Activated CD4-positive, alpha-beta T cell treated with anti-CD3 and anti-CD28 coated beads, Interleukin-2, Interleukin-6, amounts not matched to agents 100 ng/mL and 50 ng/mL, durations not matched to agents 16 hours and 8 hours (primary cell): ENCODE measurements around the gene PATJ.

Experiments
- DNase-seq: peaks from one replicate; pipeline ENCODE4 v3.0.0-alpha.2; 2020

PATJ gene

GRCh38 chr1:62057230-62057629 lies 314.9 kb downstream of the PATJ start:
- DNase-seq = no peak

- DNase-seq = no peak
Observed at GRCh38 chr1:62057641-62058290, 315.5 kb downstream of the PATJ start.

GRCh38 chr1:62058956-62059355 lies 316.7 kb downstream of the PATJ start:
- no peak for DNase-seq

- no peak for DNase-seq
Observed at GRCh38 chr1:62062087-62062486, 319.8 kb downstream of the PATJ start.

GRCh38 chr1:62064829-62065407 lies 322.6 kb downstream of the PATJ start:
- DNase-seq = no peak

GRCh38 chr1:62066713-62067112 lies 324.4 kb downstream of the PATJ start:
- DNase-seq = no peak

- DNase-seq = no peak
Observed at GRCh38 chr1:62068416-62068843, 326.1 kb downstream of the PATJ start.

GRCh38 chr1:62068978-62069377 lies 326.7 kb downstream of the PATJ start:
- no peak for DNase-seq

GRCh38 chr1:62070384-62071011 lies 328.2 kb downstream of the PATJ start:
- peak; percentile 9 for DNase-seq

- DNase-seq = no peak
Observed at GRCh38 chr1:62071695-62072094, 329.4 kb downstream of the PATJ start.

GRCh38 chr1:62076286-62076685 lies 334.0 kb downstream of the PATJ start:
- no peak for DNase-seq

GRCh38 chr1:62077821-62078220 lies 335.5 kb downstream of the PATJ start:
- no peak for DNase-seq

GRCh38 chr1:62082456-62083363 lies 340.4 kb downstream of the PATJ start:
- DNase-seq = peak; percentile 58

GRCh38 chr1:62084310-62084890 lies 342.1 kb downstream of the PATJ start:
- DNase-seq = no peak

GRCh38 chr1:62088439-62088838 lies 346.2 kb downstream of the PATJ start:
- DNase-seq = no peak

- DNase-seq = no peak
Observed at GRCh38 chr1:62089570-62089969, 347.3 kb downstream of the PATJ start.

GRCh38 chr1:62090016-62090415 lies 347.7 kb downstream of the PATJ start:
- no peak for DNase-seq

- no peak for DNase-seq
Observed at GRCh38 chr1:62092110-62092509, 349.8 kb downstream of the PATJ start.

- DNase-seq = no peak
Observed at GRCh38 chr1:62093261-62093660, 351.0 kb downstream of the PATJ start.

- no peak for DNase-seq
Observed at GRCh38 chr1:62097464-62097863, 355.2 kb downstream of the PATJ start.

GRCh38 chr1:62100442-62100841 lies 358.2 kb downstream of the PATJ start:
- no peak for DNase-seq

- no peak for DNase-seq
Observed at GRCh38 chr1:62103846-62104245, 361.6 kb downstream of the PATJ start.

GRCh38 chr1:62107923-62108322 lies 365.6 kb downstream of the PATJ start:
- DNase-seq = no peak
